Neural progenitor cell (in vitro differentiated cells): ENCODE results near the gene PEPD.

Experiments
- CTCF ChIP-seq: fragments of 200-600 bp; sonication (generic); IDR thresholded peaks from 2 replicates; pipeline ENCODE4 v1.5.1; 2017; ENCODE audit warnings: antibody characterized with exemption, mild to moderate bottlenecking
- EZH2phosphoT487 ChIP-seq: fragments of 200-600 bp; sonication (generic); IDR thresholded peaks from 2 replicates; pipeline ENCODE4 v1.6.1; 2017; ENCODE audit warnings: antibody characterized with exemption

GRCh38 chr19:33348301-33349010 lies 173.1 kb downstream of the PEPD start:
- TF ChIP-seq CTCF = no peak
- TF ChIP-seq EZH2phosphoT487 = no peak
